SJCRH30 (cell line): ENCODE data around the gene SLC9A9. TPM values are rescaled to one million over a fixed set of nuclear protein-coding genes. Genes with fewer than 3 reads are reported as not detected.

ENCODE experiments used
- DNase-seq, 2 experiments: peaks; one replicate each; pipeline ENCODE4 v3.0.0-alpha.2; 2015 to 2020
- H3K27ac ChIP-seq: fragments of 250-450 bp; sonication (Bioruptor Pico); 2 replicates; pipeline ENCODE4 v1.5.1; 2020; ENCODE audit warnings: mild to moderate bottlenecking, moderate library complexity
- H3K27me3 ChIP-seq: fragments of 250-450 bp; sonication (Bioruptor Pico); 2 replicates; pipeline ENCODE4 v1.5.1; 2020; ENCODE audit warnings: mild to moderate bottlenecking, moderate library complexity
- H3K36me3 ChIP-seq: fragments of 250-450 bp; sonication (Bioruptor Pico); 2 replicates; pipeline ENCODE4 v1.5.1; 2020; ENCODE audit warnings: mild to moderate bottlenecking, moderate library complexity
- H3K4me1 ChIP-seq: fragments of 250-450 bp; sonication (Bioruptor Pico); 2 replicates; pipeline ENCODE4 v1.5.1; 2020; ENCODE audit warnings: mild to moderate bottlenecking, moderate library complexity
- H3K4me3 ChIP-seq: fragments of 250-450 bp; sonication (Bioruptor Pico); 2 replicates; pipeline ENCODE4 v1.5.1; 2020; ENCODE audit warnings: mild to moderate bottlenecking, moderate library complexity
- H3K9me3 ChIP-seq: fragments of 250-450 bp; sonication (Bioruptor Pico); replicated peaks from 2 replicates; pipeline ENCODE4 v1.5.1; 2020; ENCODE audit warnings: mild to moderate bottlenecking, moderate library complexity
- total RNA-seq: library from RNA; depleted of rRNA; stranded (reverse); fragments of >200 nt; shearing (Covaris generic); gene quantifications from 2 replicates; pipeline ENCODE4 v1.2.3, GENCODE V29; 2014

SLC9A9 gene
- total RNA-seq, 1 experiment from 2014 or later = 1.4 TPM

GRCh38 chr3:143263852-143264513 lies 584.3 kb downstream of the SLC9A9 start:
- H3K4me1 ChIP-seq = no peaks in the 10 kb centered on the region
- H3K4me3 ChIP-seq = no peak overlapping the region
- no peak overlapping the region for H3K27ac ChIP-seq
- H3K9me3 ChIP-seq = no peaks in the 10 kb centered on the region
- no peak for DNase-seq
- H3K27me3 ChIP-seq = peaks cover 4% of the 10 kb centered on the region; the same call in 1 of the 2 replicates
- no peaks in the 10 kb centered on the region for H3K36me3 ChIP-seq

- DNase-seq = no peak
- Histone ChIP-seq H3K9me3 (no peaks in the 10 kb centered on the region), H3K4me3 (no peak overlapping the region), H3K27ac (no peak overlapping the region), H3K27me3 (peaks cover 4% of the 10 kb centered on the region; the same call in 1 of the 2 replicates), H3K36me3 (no peaks in the 10 kb centered on the region), H3K4me1 (no peaks in the 10 kb centered on the region)
Observed at GRCh38 chr3:143261848-143262247, 586.4 kb downstream of the SLC9A9 start.

- no peaks in the 10 kb centered on the region for H3K36me3 ChIP-seq
Observed at GRCh38 chr3:143258692-143259091, 589.6 kb downstream of the SLC9A9 start.

GRCh38 chr3:143256416-143256815 lies 591.9 kb downstream of the SLC9A9 start:
- Histone ChIP-seq H3K4me3 (no peak overlapping the region), H3K36me3 (no peaks in the 10 kb centered on the region)
- no peak for DNase-seq

More at GRCh38 chr3:143258692-143259091, 589.6 kb downstream of the SLC9A9 start:
- no peak overlapping the region for H3K27ac ChIP-seq
- no peaks in the 10 kb centered on the region for H3K9me3 ChIP-seq
- H3K4me3 ChIP-seq = no peak overlapping the region
- no peak for DNase-seq
- no peaks in the 10 kb centered on the region for H3K27me3 ChIP-seq
- no peaks in the 10 kb centered on the region for H3K4me1 ChIP-seq

GRCh38 chr3:143255739-143256138 lies 592.5 kb downstream of the SLC9A9 start:
- no peaks in the 10 kb centered on the region for H3K36me3 ChIP-seq
- no peak for DNase-seq

More at GRCh38 chr3:143256416-143256815, 591.9 kb downstream of the SLC9A9 start:
- Histone ChIP-seq H3K27ac (no peak overlapping the region), H3K4me1 (peaks cover 6% of the 10 kb centered on the region), H3K27me3 (no peaks in the 10 kb centered on the region), H3K9me3 (no peaks in the 10 kb centered on the region)

GRCh38 chr3:143252931-143253330 lies 595.3 kb downstream of the SLC9A9 start:
- DNase-seq = peak; percentile 26 to 45
- H3K4me3 ChIP-seq = peak overlapping the region; percentile 11; the same call in 1 of the 2 replicates
- H3K27ac ChIP-seq = no peak overlapping the region
- no peaks in the 10 kb centered on the region for H3K9me3 ChIP-seq
- peaks cover 6% of the 10 kb centered on the region for H3K4me1 ChIP-seq
- no peaks in the 10 kb centered on the region; the same call in none of the 2 replicates for H3K27me3 ChIP-seq
- H3K36me3 ChIP-seq = no peaks in the 10 kb centered on the region

More at GRCh38 chr3:143255739-143256138, 592.5 kb downstream of the SLC9A9 start:
- H3K4me1 ChIP-seq = peaks cover 6% of the 10 kb centered on the region
- no peaks in the 10 kb centered on the region for H3K27me3 ChIP-seq
- H3K4me3 ChIP-seq = no peak overlapping the region
- no peak overlapping the region for H3K27ac ChIP-seq
- no peaks in the 10 kb centered on the region for H3K9me3 ChIP-seq

- H3K27ac ChIP-seq = no peak overlapping the region
- no peak overlapping the region for H3K4me3 ChIP-seq
- H3K36me3 ChIP-seq = no peaks in the 10 kb centered on the region
- no peaks in the 10 kb centered on the region for H3K9me3 ChIP-seq
- DNase-seq = no peak
- peaks cover 6% of the 10 kb centered on the region for H3K4me1 ChIP-seq
- no peaks in the 10 kb centered on the region; the same call in none of the 2 replicates for H3K27me3 ChIP-seq
Observed at GRCh38 chr3:143249014-143249413, 599.3 kb downstream of the SLC9A9 start.

- no peak for DNase-seq
- Histone ChIP-seq H3K9me3 (no peaks in the 10 kb centered on the region), H3K27ac (no peak overlapping the region), H3K27me3 (no peaks in the 10 kb centered on the region; the same call in none of the 2 replicates), H3K36me3 (no peaks in the 10 kb centered on the region), H3K4me1 (peaks cover 6% of the 10 kb centered on the region), H3K4me3 (no peak overlapping the region)
Observed at GRCh38 chr3:143247073-143247472, 601.2 kb downstream of the SLC9A9 start.

GRCh38 chr3:143245692-143246091 lies 602.6 kb downstream of the SLC9A9 start:
- DNase-seq = no peak
- Histone ChIP-seq H3K9me3 (no peaks in the 10 kb centered on the region), H3K27me3 (no peaks in the 10 kb centered on the region; the same call in none of the 2 replicates), H3K36me3 (no peaks in the 10 kb centered on the region), H3K4me3 (no peak overlapping the region), H3K4me1 (peaks cover 14% of the 10 kb centered on the region), H3K27ac (no peak overlapping the region)

- no peaks in the 10 kb centered on the region for H3K9me3 ChIP-seq
- no peak overlapping the region for H3K27ac ChIP-seq
- no peak for DNase-seq
- H3K27me3 ChIP-seq = no peaks in the 10 kb centered on the region; the same call in none of the 2 replicates
- peaks cover 14% of the 10 kb centered on the region for H3K4me1 ChIP-seq
- H3K4me3 ChIP-seq = no peak overlapping the region
- no peaks in the 10 kb centered on the region for H3K36me3 ChIP-seq
Observed at GRCh38 chr3:143244516-143245063, 603.7 kb downstream of the SLC9A9 start.

- Histone ChIP-seq H3K9me3 (no peaks in the 10 kb centered on the region), H3K36me3 (no peaks in the 10 kb centered on the region), H3K27ac (no peak overlapping the region), H3K27me3 (no peaks in the 10 kb centered on the region; the same call in 1 of the 2 replicates), H3K4me3 (no peak overlapping the region), H3K4me1 (peaks cover 14% of the 10 kb centered on the region)
- no peak for DNase-seq
Observed at GRCh38 chr3:143243686-143244085, 604.6 kb downstream of the SLC9A9 start.

GRCh38 chr3:143242691-143243090 lies 605.6 kb downstream of the SLC9A9 start:
- no peak overlapping the region for H3K4me3 ChIP-seq
- no peaks in the 10 kb centered on the region; the same call in 1 of the 2 replicates for H3K27me3 ChIP-seq
- H3K9me3 ChIP-seq = no peaks in the 10 kb centered on the region
- H3K36me3 ChIP-seq = no peaks in the 10 kb centered on the region
- no peak overlapping the region for H3K27ac ChIP-seq
- no peak for DNase-seq
- peaks cover 14% of the 10 kb centered on the region for H3K4me1 ChIP-seq

- no peaks in the 10 kb centered on the region for H3K9me3 ChIP-seq
- H3K27ac ChIP-seq = no peak overlapping the region
- no peaks in the 10 kb centered on the region for H3K27me3 ChIP-seq
- peaks cover 17% of the 10 kb centered on the region for H3K4me1 ChIP-seq
- peak; percentile 9 to 19 for DNase-seq
- no peak overlapping the region for H3K4me3 ChIP-seq
- no peaks in the 10 kb centered on the region for H3K36me3 ChIP-seq
Observed at GRCh38 chr3:143242101-143242500, 606.2 kb downstream of the SLC9A9 start.

GRCh38 chr3:143241481-143241951 lies 606.8 kb downstream of the SLC9A9 start:
- no peak for DNase-seq
- peaks cover 20% of the 10 kb centered on the region for H3K4me1 ChIP-seq
- no peak overlapping the region for H3K27ac ChIP-seq
- no peaks in the 10 kb centered on the region for H3K9me3 ChIP-seq
- H3K4me3 ChIP-seq = no peak overlapping the region
- no peaks in the 10 kb centered on the region for H3K36me3 ChIP-seq
- no peaks in the 10 kb centered on the region for H3K27me3 ChIP-seq

GRCh38 chr3:143240886-143241285 lies 607.4 kb downstream of the SLC9A9 start:
- DNase-seq = no peak
- H3K27ac ChIP-seq = no peak overlapping the region

More at GRCh38 chr3:143240886-143241285, 607.4 kb downstream of the SLC9A9 start:
- no peaks in the 10 kb centered on the region for H3K36me3 ChIP-seq
- no peak overlapping the region for H3K4me3 ChIP-seq
- H3K4me1 ChIP-seq = peaks cover 23% of the 10 kb centered on the region
- H3K9me3 ChIP-seq = no peaks in the 10 kb centered on the region
- no peaks in the 10 kb centered on the region for H3K27me3 ChIP-seq
